B cell (primary cell): ENCODE data around the gene SSPN.

Experiments used
- CTCF ChIP-seq: fragments of 200-600 bp; IDR thresholded peaks from one replicate; pipeline ENCODE4 v1.8.0; 2022; ENCODE audit warnings: antibody characterized with exemption, mild to moderate bottlenecking
- EZH2 ChIP-seq: IDR thresholded peaks from 2 replicates; pipeline ENCODE4 v1.6.1; 2012; ENCODE audit warnings: borderline replicate concordance, low read depth, mild to moderate bottlenecking, moderate library complexity, low read length; ENCODE audit not compliant: insufficient read depth, poor library complexity, severe bottlenecking

- TF ChIP-seq CTCF (no peak), EZH2 (no peak)
These were observed 13.0 kb upstream of the SSPN start for GRCh38 chr12:26182377-26182776.
